ENCODE results near the gene MED22. TPM values are rescaled to one million over a fixed set of nuclear protein-coding genes. Genes with fewer than 3 reads are reported as not detected.

MED22 gene
- total RNA-seq, 1 donor = 14.5 TPM

DNA sequence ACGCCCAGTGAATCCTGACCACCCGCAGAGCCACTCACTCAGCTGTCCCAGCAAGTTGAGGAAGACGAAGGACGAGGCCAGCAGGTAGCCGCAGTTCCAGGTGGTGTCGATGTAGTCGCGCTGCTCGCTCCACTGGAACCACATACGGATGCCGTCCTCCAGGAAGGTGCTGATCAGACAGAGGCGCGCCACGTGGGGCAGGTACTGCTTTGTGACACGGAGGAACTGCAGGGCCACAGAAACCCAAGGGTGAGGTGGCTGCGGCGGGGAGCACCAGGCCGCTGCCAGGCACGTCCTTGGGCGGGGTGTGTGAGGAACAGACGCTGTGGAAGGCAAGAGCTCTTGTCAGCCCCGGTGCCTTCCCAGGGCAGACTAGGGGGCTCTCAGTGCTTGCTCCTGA lies 19.3 kb upstream of the MED22 start:
- no peak overlapping the region for H3K4me3 ChIP-seq (ENCODE audit: insufficient read depth, low read length)
- H3K36me3 ChIP-seq (ENCODE audit: insufficient read depth, low read length) = peaks cover 74% of the 10 kb centered on the region
- H3K27ac ChIP-seq (ENCODE audit: low read depth, low read length) = no peak overlapping the region
- peaks cover 91% of the 10 kb centered on the region for H4K20me1 ChIP-seq (ENCODE audit: insufficient read depth, low read length)
- no peak overlapping the region for H3K4me2 ChIP-seq (ENCODE audit: insufficient read depth, low read length)
- peaks cover 44% of the 10 kb centered on the region for H3K4me1 ChIP-seq (ENCODE audit: insufficient read depth, low read length)
- no peak overlapping the region for H2AFZ ChIP-seq (ENCODE audit: low read length)
- peaks cover 98% of the 10 kb centered on the region for H3K79me2 ChIP-seq (ENCODE audit: insufficient read depth, low read length)
- no peaks in the 10 kb centered on the region for H3K27me3 ChIP-seq (ENCODE audit: insufficient read depth, low read length)
- peak; percentile 15 for DNase-seq (ENCODE audit: insufficient read length, low spot score, missing footprints)
- H3K9me3 ChIP-seq (ENCODE audit: low read depth, low read length) = no peaks in the 10 kb centered on the region
- no peak for TF ChIP-seq CTCF (IDR thresholded peaks at IDR 0.05; ENCODE audit: extremely low read depth, low read depth, low read length)

GRCh38 chr9:133366435-133366834 lies 18.5 kb upstream of the MED22 start:
- H2AFZ ChIP-seq (ENCODE audit: low read length) = no peak overlapping the region
- H3K27ac ChIP-seq (ENCODE audit: low read depth, low read length) = no peak overlapping the region
- H4K20me1 ChIP-seq (ENCODE audit: insufficient read depth, low read length) = peaks cover 89% of the 10 kb centered on the region
- no peaks in the 10 kb centered on the region for H3K9me3 ChIP-seq (ENCODE audit: low read depth, low read length)
- H3K36me3 ChIP-seq (ENCODE audit: insufficient read depth, low read length) = peaks cover 79% of the 10 kb centered on the region
- H3K27me3 ChIP-seq (ENCODE audit: insufficient read depth, low read length) = no peaks in the 10 kb centered on the region
- H3K4me2 ChIP-seq (ENCODE audit: insufficient read depth, low read length) = no peak overlapping the region
- H3K79me2 ChIP-seq (ENCODE audit: insufficient read depth, low read length) = peaks cover 98% of the 10 kb centered on the region
- no peak for TF ChIP-seq CTCF (IDR thresholded peaks at IDR 0.05; ENCODE audit: extremely low read depth, low read depth, low read length)
- DNase-seq (ENCODE audit: insufficient read length, low spot score, missing footprints) = peak; percentile 14
- no peak overlapping the region for H3K4me3 ChIP-seq (ENCODE audit: insufficient read depth, low read length)
- H3K4me1 ChIP-seq (ENCODE audit: insufficient read depth, low read length) = peaks cover 36% of the 10 kb centered on the region

GRCh38 chr9:133362359-133363044 lies 14.6 kb upstream of the MED22 start:
- Histone ChIP-seq H3K4me3 (ENCODE audit: insufficient read depth, low read length) (no peak overlapping the region), H3K79me2 (ENCODE audit: insufficient read depth, low read length) (peaks cover 90% of the 10 kb centered on the region), H3K9me3 (ENCODE audit: low read depth, low read length) (no peaks in the 10 kb centered on the region), H3K4me2 (ENCODE audit: insufficient read depth, low read length) (no peak overlapping the region), H3K36me3 (ENCODE audit: insufficient read depth, low read length) (peaks cover 72% of the 10 kb centered on the region), H3K27me3 (ENCODE audit: insufficient read depth, low read length) (no peaks in the 10 kb centered on the region), H2AFZ (ENCODE audit: low read length) (no peak overlapping the region), H3K27ac (ENCODE audit: low read depth, low read length) (no peak overlapping the region), H4K20me1 (ENCODE audit: insufficient read depth, low read length) (peaks cover 73% of the 10 kb centered on the region), H3K4me1 (ENCODE audit: insufficient read depth, low read length) (peaks cover under 1% of the 10 kb centered on the region)
- DNase-seq (ENCODE audit: insufficient read length, low spot score, missing footprints) = no peak
- TF ChIP-seq CTCF (IDR thresholded peaks at IDR 0.05; ENCODE audit: extremely low read depth, low read depth, low read length) = no peak

DNA sequence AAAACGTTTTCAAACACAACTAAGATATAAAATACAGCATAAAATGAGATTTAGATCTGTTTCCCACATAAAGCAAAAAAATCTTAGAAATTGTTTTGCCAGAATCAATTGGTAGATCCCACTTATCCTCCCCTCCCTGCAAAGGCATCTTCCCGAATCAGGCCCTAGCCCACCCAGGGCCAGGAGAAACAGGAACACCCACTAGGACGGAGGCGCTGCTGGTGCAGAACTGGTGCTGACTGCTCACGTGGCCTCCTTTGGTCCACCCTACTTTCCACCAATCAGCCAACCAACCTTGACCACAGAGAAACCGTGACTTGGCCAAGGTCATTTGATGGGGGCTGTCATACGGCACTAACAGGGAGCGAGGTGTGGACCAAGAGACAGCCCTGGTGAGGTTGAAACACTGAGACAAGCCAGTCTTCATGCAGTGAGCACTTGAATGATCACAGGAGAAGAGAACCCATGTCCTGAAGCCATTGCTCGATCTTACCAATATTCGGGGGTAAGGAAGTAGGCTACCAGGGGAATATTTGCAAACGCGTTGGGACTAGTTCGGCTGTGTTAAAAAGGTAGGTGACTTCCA lies 13.7 kb upstream of the MED22 start:
- H3K9me3 ChIP-seq (ENCODE audit: low read depth, low read length) = no peaks in the 10 kb centered on the region
- H3K4me2 ChIP-seq (ENCODE audit: insufficient read depth, low read length) = no peak overlapping the region
- TF ChIP-seq CTCF (IDR thresholded peaks at IDR 0.05; ENCODE audit: extremely low read depth, low read depth, low read length) = no peak
- no peak overlapping the region for H2AFZ ChIP-seq (ENCODE audit: low read length)
- H4K20me1 ChIP-seq (ENCODE audit: insufficient read depth, low read length) = peaks cover 67% of the 10 kb centered on the region
- H3K79me2 ChIP-seq (ENCODE audit: insufficient read depth, low read length) = peaks cover 90% of the 10 kb centered on the region
- peaks cover 9% of the 10 kb centered on the region for H3K4me1 ChIP-seq (ENCODE audit: insufficient read depth, low read length)
- H3K27me3 ChIP-seq (ENCODE audit: insufficient read depth, low read length) = no peaks in the 10 kb centered on the region
- no peak overlapping the region for H3K4me3 ChIP-seq (ENCODE audit: insufficient read depth, low read length)
- peaks cover 63% of the 10 kb centered on the region for H3K36me3 ChIP-seq (ENCODE audit: insufficient read depth, low read length)
- H3K27ac ChIP-seq (ENCODE audit: low read depth, low read length) = no peak overlapping the region
- DNase-seq (ENCODE audit: insufficient read length, low spot score, missing footprints) = peak; percentile 47
